HG03175 (cell line): ENCODE data around the gene PHACTR2.

Source experiments
- ATAC-seq: cut with Tn5 transposase; IDR thresholded peaks from one replicate; pipeline ENCODE4 v1.9.1; 2021; ENCODE audit warnings: mild to moderate bottlenecking, moderate library complexity; ENCODE audit not compliant: unreplicated experiment

Gene PHACTR2

DNA sequence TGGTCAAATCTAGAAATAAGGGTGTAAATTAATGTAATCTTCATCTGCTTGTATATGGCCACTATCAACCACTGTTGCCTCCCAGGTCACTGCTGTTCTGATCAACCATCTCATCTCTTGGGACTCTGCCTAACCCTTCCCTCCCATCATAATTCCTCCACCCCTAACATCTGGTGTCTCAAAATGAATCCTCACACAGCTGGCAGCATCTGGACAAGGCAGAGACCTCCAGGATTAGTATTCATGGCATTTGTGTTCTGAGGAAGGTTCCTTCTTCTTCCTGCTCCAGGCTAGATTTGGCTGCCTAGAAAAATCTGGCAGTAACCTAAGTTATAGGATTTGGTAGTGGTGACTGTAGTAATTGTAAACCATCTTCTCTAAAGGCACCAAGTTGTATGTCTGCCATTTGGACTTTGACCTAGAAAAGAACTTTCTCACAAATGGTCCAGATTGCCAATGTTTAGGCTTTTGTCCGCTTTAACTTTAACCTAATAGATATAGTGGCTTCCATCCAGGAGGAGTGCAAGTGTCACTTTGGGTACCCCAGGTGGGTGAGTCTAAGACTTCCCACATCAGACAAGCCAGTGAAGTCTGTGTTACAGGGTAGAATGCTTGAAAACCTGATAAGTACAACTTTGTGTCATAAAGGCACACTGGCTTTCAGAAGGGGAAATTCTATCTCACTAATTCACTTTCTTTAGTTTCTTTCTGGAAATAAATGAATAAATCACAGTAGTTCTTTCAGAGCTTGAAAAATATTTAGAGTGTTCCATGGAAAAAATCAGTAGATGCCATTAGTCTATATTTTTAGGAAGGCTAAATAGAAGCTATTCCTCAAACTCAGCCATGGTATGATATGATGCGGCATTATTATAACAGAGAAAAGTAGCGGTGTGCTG, 3.0 kb upstream of the PHACTR2 start:
- no peak for ATAC-seq

DNA sequence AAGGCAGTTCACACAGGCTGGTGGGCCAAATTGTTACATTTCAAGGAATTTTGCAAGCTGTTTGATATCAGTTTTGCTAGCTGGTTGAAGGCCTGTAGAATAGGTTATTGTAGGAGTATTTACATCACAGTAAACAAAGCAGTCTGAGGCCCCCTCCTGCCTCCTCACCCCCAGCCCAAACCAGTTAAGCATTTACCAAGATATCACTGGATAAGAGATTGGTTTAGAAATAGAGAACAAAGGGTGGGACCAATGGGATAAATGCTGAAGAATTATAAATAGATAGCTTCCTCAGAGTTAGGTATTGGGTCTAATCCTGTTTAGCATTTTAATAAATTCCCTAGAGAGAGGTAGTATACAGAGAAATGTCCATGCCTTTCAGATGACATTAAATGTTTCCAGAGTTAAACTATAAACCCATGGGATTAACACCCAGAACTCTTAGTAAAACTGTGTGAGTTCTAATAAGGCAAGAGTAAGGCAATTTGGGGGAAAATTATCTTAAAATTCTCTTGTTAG, 2.3 kb upstream of the PHACTR2 start:
- ATAC-seq, result no peak

DNA sequence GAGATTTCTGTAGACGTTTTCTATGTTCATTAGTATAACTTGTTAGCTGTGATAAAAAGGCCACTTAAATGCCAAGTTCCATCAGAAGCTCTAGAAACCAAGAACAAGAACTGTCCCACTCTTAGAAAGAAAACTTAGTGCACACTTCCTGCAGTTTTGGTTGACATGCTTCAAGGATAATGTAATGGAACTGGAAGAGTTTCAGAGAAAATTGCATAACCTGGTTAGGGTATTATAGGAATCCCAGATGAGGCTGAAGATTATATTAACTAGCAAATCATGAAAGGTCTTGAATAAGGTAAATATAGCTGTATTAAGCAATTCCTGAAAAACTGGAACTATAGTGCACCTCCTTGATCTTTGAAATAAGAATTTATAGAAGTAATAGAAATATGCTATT, 1.8 kb upstream of the PHACTR2 start:
- ATAC-seq, result no peak

DNA sequence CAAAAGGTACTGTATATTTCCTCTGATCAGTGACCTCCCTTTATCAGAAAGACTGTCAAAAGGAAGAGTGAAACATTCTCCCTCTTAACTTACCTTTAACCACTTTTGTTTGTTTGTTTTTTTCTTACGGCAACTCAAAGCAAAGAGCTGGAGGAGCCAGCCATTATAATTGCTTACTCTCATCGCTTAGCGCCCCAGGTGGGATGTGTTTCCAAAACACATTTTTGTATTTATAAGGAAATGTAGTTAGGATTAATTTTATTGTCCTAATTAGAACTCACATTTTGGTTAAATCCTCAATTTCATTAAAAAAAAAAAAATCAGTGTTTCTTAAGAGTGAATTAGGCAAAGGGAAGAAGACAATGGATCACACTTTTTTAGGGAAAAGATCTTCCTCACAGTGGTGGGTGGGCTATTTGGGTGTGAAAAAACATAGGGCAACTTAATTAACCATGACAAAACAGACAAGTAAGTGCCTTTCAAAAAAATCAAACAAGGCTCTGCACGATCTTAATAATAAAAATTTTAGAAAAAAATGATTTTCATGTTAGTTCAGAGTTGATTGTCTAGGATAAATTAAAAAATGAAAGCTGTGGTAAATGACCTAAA, 1.2 kb upstream of the PHACTR2 start:
- ATAC-seq, result no peak

DNA sequence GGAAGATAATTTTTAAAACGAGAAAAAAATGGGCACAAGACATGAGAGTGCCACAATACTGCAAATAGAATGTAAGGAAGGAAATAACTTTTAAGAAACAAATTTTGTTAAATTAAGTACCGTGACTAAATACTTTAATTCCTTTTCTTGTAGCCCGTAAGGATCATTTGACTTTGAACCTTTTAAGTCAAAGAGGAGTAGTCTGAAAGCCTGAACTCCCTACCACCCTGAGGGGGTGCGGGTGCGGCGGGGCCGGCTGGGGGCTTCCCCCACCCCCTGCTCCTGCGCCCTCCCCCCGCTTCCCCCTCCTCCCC, 231 bp upstream of the PHACTR2 start:
- ATAC-seq, result no peak

DNA sequence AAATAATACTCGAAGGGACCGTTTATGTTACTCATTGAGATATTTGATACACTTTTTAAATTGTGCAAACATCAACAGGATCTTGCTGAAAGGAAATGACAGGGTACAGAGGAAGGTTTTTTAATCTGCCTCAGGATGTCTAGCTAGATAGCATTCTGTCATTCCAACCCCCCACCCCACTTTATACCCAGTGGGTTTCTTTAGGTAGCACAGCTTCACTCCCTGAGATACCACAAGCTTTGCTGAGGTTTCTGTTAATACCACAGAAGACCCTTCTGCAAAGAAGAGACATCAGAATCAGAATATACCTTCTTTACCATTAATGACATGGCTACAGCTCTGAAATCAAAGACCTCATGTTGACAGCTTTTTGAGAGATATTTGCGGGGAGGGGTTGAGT, 1.3 kb downstream of the PHACTR2 start:
- ATAC-seq, result no peak

DNA sequence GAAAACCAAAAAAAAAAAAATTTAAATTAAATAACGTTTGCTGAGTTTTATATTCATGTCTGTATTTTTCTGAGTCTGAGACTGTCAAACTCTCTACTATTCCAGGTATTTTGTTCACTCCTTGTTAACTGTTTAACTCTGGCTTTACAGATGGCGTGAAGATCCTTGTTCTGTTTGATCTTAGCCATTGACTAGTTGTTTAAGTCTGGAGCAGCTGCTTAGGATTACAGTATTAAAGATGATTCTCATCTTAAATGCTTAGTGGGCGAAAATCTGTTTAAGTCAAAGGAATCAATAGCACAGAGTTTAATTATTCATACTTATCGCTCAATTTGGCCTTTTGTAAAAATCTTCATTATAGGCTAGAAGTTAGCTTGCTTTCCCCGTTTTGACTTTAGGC, 2.4 kb downstream of the PHACTR2 start:
- ATAC-seq, result no peak

DNA sequence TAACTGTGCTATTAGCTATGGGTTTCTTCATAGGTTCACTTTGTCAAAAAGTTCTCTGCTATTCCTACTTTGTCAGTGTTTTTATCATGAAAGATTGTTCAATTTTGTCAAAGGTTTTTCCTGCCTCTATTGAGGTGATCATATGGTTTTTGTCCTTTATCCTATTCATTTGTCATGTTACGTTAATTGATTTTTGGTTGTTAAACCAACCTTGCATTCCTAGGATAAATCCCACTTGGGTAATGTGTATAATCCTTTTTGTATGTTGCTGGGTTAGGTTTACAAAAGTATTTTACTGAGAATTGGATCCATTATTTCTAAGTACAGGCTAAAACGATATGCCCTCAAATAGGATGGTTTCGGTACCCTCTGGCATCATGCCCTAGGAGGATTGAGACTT, 5.0 kb downstream of the PHACTR2 start:
- no peak for ATAC-seq

DNA sequence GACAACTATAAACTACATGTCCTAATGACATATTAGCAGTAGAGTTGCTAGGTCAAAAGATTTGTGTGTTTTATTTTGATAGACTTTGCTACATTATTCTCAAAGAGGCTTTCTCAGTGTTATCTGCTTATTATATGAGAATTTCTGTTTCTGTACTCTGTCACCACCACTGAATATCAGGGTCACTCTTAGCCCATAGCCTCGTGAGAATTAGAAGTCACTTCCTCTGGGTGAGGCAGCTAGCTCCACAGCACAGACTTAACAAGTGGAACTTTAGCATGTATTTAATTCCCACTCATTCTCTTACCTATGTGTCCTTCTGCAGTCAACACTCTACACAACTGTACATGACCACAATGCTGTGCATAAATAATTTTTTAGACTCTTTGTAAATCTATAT, 6.7 kb downstream of the PHACTR2 start:
- ATAC-seq, result no peak

DNA sequence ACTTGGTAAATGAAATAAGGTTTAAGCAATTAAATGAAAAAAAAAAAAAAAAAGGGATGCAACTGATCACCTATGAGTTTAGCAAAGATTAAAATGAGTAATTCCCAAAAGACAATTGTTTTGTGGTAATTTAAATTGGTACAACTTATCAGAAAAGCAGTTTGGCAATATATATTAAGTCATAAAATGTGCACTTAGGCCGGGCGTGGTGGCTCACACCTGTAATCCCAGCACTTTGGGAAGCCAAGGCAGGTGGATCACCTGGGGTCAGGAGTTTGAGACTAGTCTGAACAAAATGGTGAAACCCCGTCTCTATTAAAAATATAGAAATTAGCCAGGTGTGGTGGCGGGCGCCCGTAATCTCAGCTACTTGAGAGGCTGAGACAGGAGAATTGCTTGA, 7.9 kb downstream of the PHACTR2 start:
- ATAC-seq, result no peak

DNA sequence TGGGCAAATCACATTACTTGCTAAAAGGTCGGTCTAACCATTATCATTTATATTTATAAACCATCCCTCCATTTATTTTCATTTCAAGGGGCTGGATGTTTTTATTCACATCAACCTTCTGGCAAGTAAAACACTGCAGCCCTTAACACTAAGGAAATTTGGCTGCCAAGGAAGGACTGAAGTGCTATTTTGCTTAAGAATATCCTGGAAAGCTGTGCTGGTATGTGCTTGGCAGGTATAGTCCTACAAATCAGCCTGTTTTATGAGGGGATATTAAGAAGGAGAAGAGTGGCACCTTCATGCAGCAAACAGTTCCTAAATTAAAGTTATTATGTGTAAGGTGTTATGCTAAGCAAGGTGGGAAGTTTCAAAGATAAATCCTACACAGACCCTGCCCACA, 9.8 kb downstream of the PHACTR2 start:
- ATAC-seq, result no peak

DNA sequence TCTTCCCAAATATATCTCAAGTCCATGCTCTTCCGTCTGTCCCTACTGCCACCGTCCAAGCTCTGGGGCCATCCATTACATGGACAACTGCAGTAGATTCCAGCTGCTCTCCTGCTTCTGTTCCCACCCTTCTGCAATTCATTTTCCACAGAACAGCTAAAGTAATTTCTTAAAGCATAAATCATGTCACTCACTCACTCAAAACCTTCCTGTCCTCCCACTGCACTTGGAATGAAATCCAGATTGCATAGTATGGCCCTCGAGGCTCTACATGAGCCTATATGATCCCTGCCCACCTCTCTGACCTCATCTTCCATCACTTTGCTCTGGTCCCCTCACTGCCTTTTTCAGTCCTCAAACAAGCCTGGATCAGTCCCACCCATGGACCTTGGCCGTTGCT, 10.9 kb downstream of the PHACTR2 start:
- no peak for ATAC-seq

DNA sequence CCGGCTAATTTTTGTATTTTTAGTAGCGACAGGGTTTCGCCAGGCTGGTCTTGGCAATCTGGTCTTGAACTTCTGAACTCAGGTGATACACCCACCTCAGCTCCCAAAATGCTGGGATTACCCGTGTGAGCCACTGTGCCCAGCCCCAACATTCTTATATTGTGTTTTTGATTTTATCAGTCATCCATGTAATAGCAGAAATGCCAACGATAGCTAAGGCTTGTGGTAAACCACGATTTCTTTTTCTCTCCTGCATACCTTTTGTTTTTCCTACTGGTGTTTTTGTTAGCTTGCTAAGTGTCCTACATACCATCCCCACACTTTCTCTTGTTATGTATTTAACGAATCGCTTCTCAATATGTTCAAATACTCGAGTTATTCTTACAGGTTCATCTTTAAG, 12.1 kb downstream of the PHACTR2 start:
- no peak for ATAC-seq

DNA sequence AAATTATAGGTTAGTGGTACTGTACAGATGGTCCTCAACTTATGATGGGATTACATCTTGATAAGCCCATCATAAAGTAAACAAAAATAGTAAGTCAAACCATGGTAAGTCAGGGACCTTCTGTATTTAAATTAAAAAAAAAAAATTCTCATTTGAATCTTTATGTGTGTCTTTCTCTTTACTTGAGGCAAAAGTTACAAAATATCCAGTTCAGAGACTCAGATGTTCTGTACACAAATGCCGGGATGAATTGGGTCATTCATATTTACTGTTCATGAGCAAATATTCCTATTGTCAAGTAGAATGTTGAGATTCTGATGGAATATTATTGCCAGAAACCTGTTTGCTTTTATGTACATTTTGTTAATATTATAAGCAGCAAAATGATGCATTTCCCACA, 13.4 kb downstream of the PHACTR2 start:
- no peak for ATAC-seq

DNA sequence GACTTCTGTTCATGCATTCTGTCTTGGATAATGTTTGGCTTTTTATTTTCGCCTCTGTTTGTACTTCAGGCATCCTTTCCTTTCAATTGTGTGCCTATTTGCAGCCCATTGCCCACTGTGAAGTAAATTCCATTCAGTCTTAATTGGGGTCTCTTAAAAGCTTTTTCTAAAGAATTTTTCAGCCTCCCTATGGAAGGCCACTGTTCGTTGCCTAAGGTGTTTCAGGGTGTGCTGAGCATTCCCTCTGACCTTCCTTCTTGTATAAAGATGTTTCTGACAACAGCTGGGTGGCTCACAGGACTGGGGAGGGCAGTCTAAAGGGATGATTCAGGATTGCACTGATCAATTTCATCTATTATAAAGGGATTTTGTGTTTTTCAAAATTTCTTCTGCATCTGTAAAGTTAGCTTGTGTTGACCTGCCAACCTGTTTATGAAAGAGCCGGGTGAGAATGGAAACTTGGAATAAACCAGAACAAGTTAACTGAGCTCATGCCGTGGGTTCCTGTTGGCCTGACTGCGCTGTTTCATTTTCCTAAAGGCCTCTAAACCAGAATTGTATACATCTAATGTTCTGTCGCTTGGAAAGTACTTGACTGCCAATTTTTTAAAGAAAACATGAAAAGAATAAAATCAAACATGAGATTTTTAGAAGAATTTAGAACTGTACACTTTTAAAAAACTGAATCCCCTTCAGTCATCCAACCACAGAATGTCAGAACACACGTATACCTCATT, 14.3 kb downstream of the PHACTR2 start:
- no peak for ATAC-seq

DNA sequence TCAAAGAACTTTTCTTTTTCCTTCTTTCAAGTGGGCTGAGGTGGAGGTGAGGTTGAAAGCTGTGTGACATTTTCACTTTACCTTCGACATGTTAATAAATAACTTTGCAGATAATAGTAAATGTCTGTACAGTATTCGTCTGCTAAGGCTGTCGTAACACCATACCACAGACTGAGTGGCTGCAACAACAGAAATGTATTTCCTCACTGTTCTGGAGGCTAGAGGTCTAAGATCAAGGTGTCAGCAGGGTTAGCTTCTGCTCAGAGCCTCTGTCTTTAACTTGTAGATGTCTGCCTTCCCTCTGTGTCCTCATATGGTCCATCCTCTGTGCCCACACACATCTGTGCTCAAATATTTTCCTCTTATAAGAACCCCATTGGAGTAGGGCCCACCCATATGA, 14.9 kb downstream of the PHACTR2 start:
- no peak for ATAC-seq

DNA sequence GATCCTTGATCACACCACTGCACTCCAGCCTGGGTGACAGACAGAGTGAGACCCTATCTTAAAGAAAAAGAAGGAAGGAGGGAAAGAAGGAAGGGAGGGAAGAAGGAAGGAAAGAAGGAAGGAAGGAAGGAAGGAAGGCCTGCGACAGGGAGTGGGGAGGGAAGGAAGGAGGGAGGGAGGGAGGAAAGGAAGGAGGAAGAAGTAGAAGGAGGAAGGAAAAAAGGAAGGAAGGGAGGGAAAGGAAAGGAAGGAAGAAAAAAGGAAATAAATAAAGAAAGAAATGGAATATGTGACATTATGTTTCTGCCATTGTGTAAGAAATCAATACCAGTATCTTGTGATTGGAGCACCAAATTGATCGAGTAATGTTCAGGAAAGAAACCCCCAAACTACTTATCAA, 16.2 kb downstream of the PHACTR2 start:
- ATAC-seq, result no peak

DNA sequence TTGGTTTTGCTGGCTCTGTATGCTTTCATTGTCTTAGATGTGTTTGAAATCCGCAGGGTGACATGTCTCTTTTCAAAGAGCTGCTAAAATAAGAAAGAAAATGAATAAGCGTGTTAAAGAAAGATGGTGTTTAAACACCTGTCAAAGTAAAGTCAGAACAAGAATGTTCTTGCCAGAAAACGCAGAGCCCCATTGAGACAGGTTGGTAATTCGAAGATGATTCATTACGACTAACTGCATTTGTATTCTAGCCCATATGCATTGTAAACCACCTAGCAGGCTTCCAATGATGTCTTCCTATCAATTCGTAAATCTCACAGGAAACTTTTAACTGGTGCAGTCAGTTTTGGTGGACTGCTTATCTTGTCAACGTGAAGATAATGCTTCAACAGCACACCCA, 16.8 kb downstream of the PHACTR2 start:
- ATAC-seq, result no peak

DNA sequence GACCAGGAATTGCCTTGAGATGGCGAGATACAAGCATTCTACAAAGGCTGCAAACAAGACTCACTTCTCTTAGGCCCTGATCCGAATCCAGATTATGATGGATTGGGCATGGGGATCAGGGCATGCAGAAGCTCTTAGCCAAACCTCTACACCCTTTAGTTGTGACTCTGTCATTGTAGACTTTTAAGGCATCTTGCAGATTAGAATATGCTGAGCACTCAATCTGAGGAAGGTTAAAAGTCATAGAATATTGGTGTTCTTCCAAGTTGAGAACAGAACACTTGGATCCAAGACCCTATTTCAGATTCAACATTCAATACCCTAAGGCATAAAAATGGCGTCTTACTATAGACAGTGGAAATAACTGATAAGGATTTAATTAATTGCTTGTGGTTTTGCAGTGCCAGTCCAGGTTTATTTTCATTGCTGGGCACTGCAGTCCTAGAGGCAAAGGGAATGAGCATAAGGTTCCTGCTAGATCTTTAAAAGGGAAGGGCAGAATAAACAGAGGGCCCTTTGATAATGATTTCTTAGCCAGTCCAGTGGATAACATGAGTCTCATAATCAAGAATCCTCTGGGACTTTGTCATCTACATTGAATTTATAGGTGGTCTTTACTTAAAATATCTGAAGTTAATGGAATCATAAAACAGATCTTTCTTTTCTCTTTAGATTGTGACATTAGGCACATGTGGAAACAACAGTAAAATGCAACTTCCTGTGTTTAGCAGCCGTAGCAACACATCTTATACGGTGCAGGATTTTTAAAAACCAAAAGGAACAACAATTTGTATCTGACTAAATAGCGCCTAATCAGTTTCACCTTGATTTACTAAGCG, 17.6 kb downstream of the PHACTR2 start:
- ATAC-seq, result no peak

DNA sequence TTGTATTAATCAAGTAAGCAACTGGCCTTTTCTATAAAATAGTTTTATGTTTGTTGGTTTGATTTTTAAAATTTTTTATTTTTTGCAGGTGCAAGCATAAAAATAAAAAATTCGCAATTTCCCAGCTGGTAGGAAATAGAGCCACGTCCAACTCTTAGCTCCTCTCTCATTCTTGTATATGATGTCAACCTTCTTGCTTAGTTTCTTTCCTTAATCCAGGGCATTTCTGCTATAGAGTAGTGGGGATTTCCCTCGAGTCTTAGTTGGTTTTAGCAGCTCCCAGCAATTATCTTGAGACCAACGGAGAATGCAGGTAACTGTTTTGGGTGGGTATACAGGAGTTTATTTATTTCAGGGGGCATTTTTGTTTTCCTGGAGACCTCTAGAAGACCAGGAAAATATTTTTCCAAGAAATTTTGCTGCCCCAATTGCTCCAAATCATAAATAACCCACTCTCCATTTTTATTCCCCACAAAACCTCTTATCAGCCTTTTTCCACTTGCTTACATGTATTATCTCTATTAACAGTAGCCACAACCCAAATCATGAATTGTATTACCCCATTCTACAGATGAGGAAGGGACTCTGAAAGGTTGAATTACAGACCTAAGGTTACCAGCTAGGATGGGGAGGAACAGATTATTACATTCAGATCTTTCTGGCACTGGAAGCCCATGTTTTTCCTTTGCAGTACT, 18.4 kb downstream of the PHACTR2 start:
- ATAC-seq, result no peak

DNA sequence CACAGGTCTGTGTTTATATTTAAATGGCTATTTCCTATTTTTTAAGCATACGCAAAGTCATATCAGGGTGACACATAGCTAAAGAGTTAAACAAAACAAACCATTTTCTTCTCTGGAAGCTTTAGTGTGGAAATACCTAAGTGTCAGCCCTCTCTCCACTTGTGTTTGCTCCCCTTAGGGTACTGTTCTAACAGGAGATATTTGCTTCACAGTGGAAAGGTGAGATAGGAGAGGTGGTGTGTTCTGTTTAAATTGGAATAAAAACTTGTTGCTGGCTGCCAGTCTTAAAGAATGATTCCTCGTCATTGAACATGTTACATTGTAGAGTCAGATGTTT, 18.9 kb downstream of the PHACTR2 start:
- ATAC-seq, result no peak
